Thyroid gland (tissue), 4 donors: ENCODE data around the gene CCDC85A.

Experiments
- POLR2A ChIP-seq, 2 donors: fragments of 450-650 bp; IDR thresholded peaks; one replicate each; pipeline ENCODE4 v1.6.1; 2017; ENCODE audit warnings: antibody characterized with exemption in 2 of 2, mild to moderate bottlenecking in 2 of 2, moderate library complexity in 1 of 2
- TF ChIP-seq, protein P1 (sequence below), 6 experiments: fragments of 200-600 bp in 3 of 6; fragments of 450-650 bp in 3 of 6; sonication (generic) in 3 of 6; IDR thresholded peaks; one replicate each; pipeline ENCODE4 v1.5.1; 2016 to 2019; ENCODE audit warnings: antibody characterized with exemption in 6 of 6, mild to moderate bottlenecking in 2 of 6, inconsistent platforms in 1 of 6, moderate library complexity in 1 of 6

DNA sequence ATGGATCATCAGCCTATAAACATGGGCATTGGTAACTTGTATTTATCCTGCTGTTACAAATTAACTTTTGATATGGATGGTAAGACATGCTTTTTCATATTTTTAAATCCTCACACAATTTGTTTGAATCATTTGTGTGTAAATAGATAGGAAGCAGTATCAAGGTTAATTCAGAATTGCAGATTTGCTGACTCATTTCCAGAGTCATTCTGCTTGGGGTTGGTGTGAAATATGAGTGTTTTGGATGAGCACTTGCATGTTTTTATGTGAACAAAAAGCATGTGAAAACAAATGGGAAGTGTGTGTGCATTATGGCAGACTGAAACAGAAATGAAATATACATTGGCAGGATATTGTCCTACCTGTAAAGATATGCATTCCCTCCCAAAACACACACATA, 11.8 kb downstream of the CCDC85A start:
- TF ChIP-seq, protein P1, sequence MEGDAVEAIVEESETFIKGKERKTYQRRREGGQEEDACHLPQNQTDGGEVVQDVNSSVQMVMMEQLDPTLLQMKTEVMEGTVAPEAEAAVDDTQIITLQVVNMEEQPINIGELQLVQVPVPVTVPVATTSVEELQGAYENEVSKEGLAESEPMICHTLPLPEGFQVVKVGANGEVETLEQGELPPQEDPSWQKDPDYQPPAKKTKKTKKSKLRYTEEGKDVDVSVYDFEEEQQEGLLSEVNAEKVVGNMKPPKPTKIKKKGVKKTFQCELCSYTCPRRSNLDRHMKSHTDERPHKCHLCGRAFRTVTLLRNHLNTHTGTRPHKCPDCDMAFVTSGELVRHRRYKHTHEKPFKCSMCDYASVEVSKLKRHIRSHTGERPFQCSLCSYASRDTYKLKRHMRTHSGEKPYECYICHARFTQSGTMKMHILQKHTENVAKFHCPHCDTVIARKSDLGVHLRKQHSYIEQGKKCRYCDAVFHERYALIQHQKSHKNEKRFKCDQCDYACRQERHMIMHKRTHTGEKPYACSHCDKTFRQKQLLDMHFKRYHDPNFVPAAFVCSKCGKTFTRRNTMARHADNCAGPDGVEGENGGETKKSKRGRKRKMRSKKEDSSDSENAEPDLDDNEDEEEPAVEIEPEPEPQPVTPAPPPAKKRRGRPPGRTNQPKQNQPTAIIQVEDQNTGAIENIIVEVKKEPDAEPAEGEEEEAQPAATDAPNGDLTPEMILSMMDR (IDR thresholded peaks at IDR 0.05): no peak
- no peak for TF ChIP-seq POLR2A (IDR thresholded peaks at IDR 0.05)
